ENCODE measurements around the gene NELFA. TPM values are rescaled to one million over a fixed set of nuclear protein-coding genes. Genes with fewer than 3 reads are reported as not detected.

The NELFA gene
- total RNA-seq, 1 experiment from 2014 or later: 27.0 TPM

GRCh38 chr4:1960170-1960825 lies 48.5 kb downstream of the NELFA start:
- BruUV-seq (replicated peaks): no TSS peak
- ChIA-PET CTCF (no interaction called here), POLR2A (no interaction called here)
- TF ChIP-seq CTCF (IDR thresholded peaks at IDR 0.05) (no peak), SIN3A (IDR thresholded peaks at IDR 0.05; ENCODE audit: borderline replicate concordance, insufficient read depth, low read depth, low read length) (no peak), POLR2AphosphoS5 (IDR thresholded peaks at IDR 0.05; ENCODE audit: low read depth, low read length) (no peak), TCF7L2 (IDR thresholded peaks at IDR 0.05; ENCODE audit: low read depth, low read length) (no peak), REST (IDR thresholded peaks at IDR 0.05; ENCODE audit: insufficient read depth in 1 of 2, low read depth in 2 of 2, low read length in 1 of 2) (no peak)
- Histone ChIP-seq H3K36me3 (ENCODE audit: control insufficient read depth, insufficient read depth, low read length) (peaks cover under 1% of the 10 kb centered on the region), H3K4me3 (ENCODE audit: low read depth in 2 of 2, low read length in 2 of 2) (no peak overlapping the region), H3K27ac (ENCODE audit: low read length) (no peak overlapping the region), H3K27me3 (ENCODE audit: control insufficient read depth, insufficient read depth, low read length) (no peaks in the 10 kb centered on the region), H3K4me1 (ENCODE audit: control insufficient read depth, insufficient read depth, low read length) (no peaks in the 10 kb centered on the region), H3K9me3 (ENCODE audit: control insufficient read depth, insufficient read depth, low read depth, low read length) (no peaks in the 10 kb centered on the region)
- no peak for DNase-seq (ENCODE audit: low read depth, low spot score)
- intact Hi-C loops (cut with micrococcal nuclease; ENCODE audit: unreplicated experiment) (no loop called here), in situ Hi-C loops (cut with HindIII; ENCODE audit: low pct_unique_long_range_greater_than_20kb, low sequenced_read_pairs) (no loop called here)
- ATAC-seq: no peak

- CTCF ChIA-PET: no interaction called here
- Histone ChIP-seq H3K4me1 (ENCODE audit: control insufficient read depth, insufficient read depth, low read length) (no peaks in the 10 kb centered on the region), H3K9me3 (ENCODE audit: control insufficient read depth, insufficient read depth, low read depth, low read length) (no peaks in the 10 kb centered on the region), H3K4me3 (ENCODE audit: low read depth in 2 of 2, low read length in 2 of 2) (no peak overlapping the region), H3K27me3 (ENCODE audit: control insufficient read depth, insufficient read depth, low read length) (no peaks in the 10 kb centered on the region), H3K36me3 (ENCODE audit: control insufficient read depth, insufficient read depth, low read length) (peaks cover 2% of the 10 kb centered on the region), H3K27ac (ENCODE audit: low read length) (no peak overlapping the region)
- POLR2A ChIA-PET: no interaction called here
- BruUV-seq (replicated peaks): no TSS peak
- intact Hi-C loops (cut with micrococcal nuclease; ENCODE audit: unreplicated experiment) (no loop called here), in situ Hi-C loops (cut with HindIII; ENCODE audit: low pct_unique_long_range_greater_than_20kb, low sequenced_read_pairs) (no loop called here)
- DNase-seq (ENCODE audit: low read depth, low spot score) (no peak), ATAC-seq (no peak)
- TF ChIP-seq TCF7L2 (IDR thresholded peaks at IDR 0.05; ENCODE audit: low read depth, low read length) (no peak), REST (IDR thresholded peaks at IDR 0.05; ENCODE audit: insufficient read depth in 1 of 2, low read depth in 2 of 2, low read length in 1 of 2) (no peak), SIN3A (IDR thresholded peaks at IDR 0.05; ENCODE audit: borderline replicate concordance, insufficient read depth, low read depth, low read length) (no peak), CTCF (IDR thresholded peaks at IDR 0.05) (no peak), POLR2AphosphoS5 (IDR thresholded peaks at IDR 0.05; ENCODE audit: low read depth, low read length) (no peak)
Observed at GRCh38 chr4:1959104-1959384, 49.7 kb downstream of the NELFA start.
